Fibroblast of lung (primary cell): ENCODE measurements around the gene IVD. TPM values are rescaled to one million over a fixed set of nuclear protein-coding genes. Genes with fewer than 3 reads are reported as not detected.
A peak's percentile ranks its signal among the peaks of the same experiment; 100 is the strongest.

ENCODE experiments used
- DNase-seq, 2 donors: peaks; one replicate each; pipeline versions ENCODE4 v3.0.0 to v3.0.0-alpha.2; 2010; ENCODE audit warnings: low read depth in 2 of 2
- H2AFZ ChIP-seq: 2 replicates; pipeline ENCODE4 v1.5.1; 2012; ENCODE audit warnings: low read length, control low read depth, inconsistent platforms
- H3K27ac ChIP-seq: 2 replicates; pipeline ENCODE4 v1.5.1; 2011; ENCODE audit warnings: low read length, control low read depth; ENCODE audit not compliant: insufficient read depth
- H3K27me3 ChIP-seq: 2 replicates; pipeline ENCODE4 v1.5.1; 2011; ENCODE audit warnings: mild to moderate bottlenecking, low read length; ENCODE audit not compliant: control insufficient read depth, insufficient read depth
- H3K36me3 ChIP-seq: 2 replicates; pipeline ENCODE4 v1.5.1; 2011; ENCODE audit warnings: low read length; ENCODE audit not compliant: control insufficient read depth, insufficient read depth
- H3K4me1 ChIP-seq: 2 replicates; pipeline ENCODE4 v1.5.1; 2011; ENCODE audit warnings: low read length; ENCODE audit not compliant: control insufficient read depth, insufficient read depth; ENCODE audit errors: extremely low read depth
- H3K4me2 ChIP-seq: 2 replicates; pipeline ENCODE4 v1.5.1; 2011; ENCODE audit warnings: low read length, control low read depth; ENCODE audit not compliant: insufficient read depth; ENCODE audit errors: extremely low read depth
- H3K4me3 ChIP-seq, 4 experiments: fragments of 200-600 bp in 1 of 4; sonication (generic) in 1 of 4; replicated peaks in 1 of 4; 2 replicates each; pipeline ENCODE4 v1.5.1; 2011 to 2016; ENCODE audit warnings: low read length in 4 of 4, low read depth in 3 of 4, mild to moderate bottlenecking in 3 of 4, control low read depth in 2 of 4, inconsistent platforms in 1 of 4, mixed read lengths in 1 of 4; ENCODE audit not compliant: insufficient read depth in 1 of 4; ENCODE audit errors: control extremely low read depth in 1 of 4
- H3K79me2 ChIP-seq: 2 replicates; pipeline ENCODE4 v1.5.1; 2012; ENCODE audit warnings: mild to moderate bottlenecking, low read length, inconsistent platforms; ENCODE audit not compliant: control insufficient read depth, insufficient read depth
- H3K9ac ChIP-seq: 2 replicates; pipeline ENCODE4 v1.5.1; 2011; ENCODE audit warnings: mild to moderate bottlenecking, low read length, control low read depth; ENCODE audit not compliant: insufficient read depth
- H3K9me3 ChIP-seq: 2 replicates; pipeline ENCODE4 v1.5.1; 2012; ENCODE audit warnings: low read depth, low read length; ENCODE audit not compliant: control insufficient read depth, insufficient read depth
- H4K20me1 ChIP-seq: 2 replicates; pipeline ENCODE4 v1.5.1; 2011; ENCODE audit warnings: low read length; ENCODE audit not compliant: control insufficient read depth, insufficient read depth; ENCODE audit errors: extremely low read depth
- EZH2 ChIP-seq: IDR thresholded peaks from 2 replicates; pipeline ENCODE4 v1.5.1; 2012; ENCODE audit warnings: low read length, control low read depth, mild to moderate bottlenecking; ENCODE audit errors: missing control alignments
- polyA plus RNA-seq, 2 donors: library from polyadenylated mRNA; depleted of rRNA in 1 of 2; stranded (reverse) in 1 of 2; unstranded in 1 of 2; fragments of >200 nt; gene quantifications; 2 replicates each; pipeline ENCODE4 v1.2.1, GENCODE V29; 2011 to 2012; ENCODE audit warnings: missing spikeins in 1 of 2
- total RNA-seq: library from RNA; depleted of rRNA; stranded (reverse); fragments of >200 nt; gene quantifications from 2 replicates; pipeline ENCODE4 v1.2.1, GENCODE V29; 2014
- TF ChIP-seq, protein P1 (sequence below), 2 donors: IDR thresholded peaks in 1 of 2; conservative IDR thresholded peaks in 1 of 2; 1 replicate in 1 of 2; 2 replicates in 1 of 2; pipeline ENCODE4 v1.5.1; 2011 to 2012; ENCODE audit warnings: low read length in 2 of 2, control low read depth in 1 of 2, inconsistent platforms in 1 of 2, low read depth in 1 of 2, mild to moderate bottlenecking in 1 of 2

IVD gene
- total and polyA plus RNA-seq, 2 donors (not counting 1 experiment from before 2014, with no cell fraction given): 37.9 to 61.8 TPM

GRCh38 chr15:40439960-40440742 lies 34.6 kb downstream of the IVD start:
- Histone ChIP-seq H3K79me2 (peaks cover 5% of the 10 kb centered on the region), H3K9ac (peak overlapping the region; percentile 46), H3K36me3 (no peaks in the 10 kb centered on the region), H2AFZ (peak overlapping the region; percentile 71), H3K4me3 (peak overlapping the region; percentile 52 to 64 (median 60)), H3K27me3 (peaks cover 50% of the 10 kb centered on the region), H3K9me3 (no peaks in the 10 kb centered on the region), H3K27ac (no peak overlapping the region), H3K4me1 (peaks cover 6% of the 10 kb centered on the region), H3K4me2 (peak overlapping the region; percentile 97), H4K20me1 (peaks cover 3% of the 10 kb centered on the region)
- peak in 1 of 2 donors; percentile 50 for DNase-seq
- TF ChIP-seq EZH2: peak; percentile 20
- TF ChIP-seq, protein P1, sequence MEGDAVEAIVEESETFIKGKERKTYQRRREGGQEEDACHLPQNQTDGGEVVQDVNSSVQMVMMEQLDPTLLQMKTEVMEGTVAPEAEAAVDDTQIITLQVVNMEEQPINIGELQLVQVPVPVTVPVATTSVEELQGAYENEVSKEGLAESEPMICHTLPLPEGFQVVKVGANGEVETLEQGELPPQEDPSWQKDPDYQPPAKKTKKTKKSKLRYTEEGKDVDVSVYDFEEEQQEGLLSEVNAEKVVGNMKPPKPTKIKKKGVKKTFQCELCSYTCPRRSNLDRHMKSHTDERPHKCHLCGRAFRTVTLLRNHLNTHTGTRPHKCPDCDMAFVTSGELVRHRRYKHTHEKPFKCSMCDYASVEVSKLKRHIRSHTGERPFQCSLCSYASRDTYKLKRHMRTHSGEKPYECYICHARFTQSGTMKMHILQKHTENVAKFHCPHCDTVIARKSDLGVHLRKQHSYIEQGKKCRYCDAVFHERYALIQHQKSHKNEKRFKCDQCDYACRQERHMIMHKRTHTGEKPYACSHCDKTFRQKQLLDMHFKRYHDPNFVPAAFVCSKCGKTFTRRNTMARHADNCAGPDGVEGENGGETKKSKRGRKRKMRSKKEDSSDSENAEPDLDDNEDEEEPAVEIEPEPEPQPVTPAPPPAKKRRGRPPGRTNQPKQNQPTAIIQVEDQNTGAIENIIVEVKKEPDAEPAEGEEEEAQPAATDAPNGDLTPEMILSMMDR (conservative IDR thresholded peaks at IDR 0.05 in 1 of 2, IDR thresholded peaks at IDR 0.05 in 1 of 2; ENCODE audit: low read depth in 1 of 2, low read length in 2 of 2): no peak

GRCh38 chr15:40440743-40441564 lies 35.4 kb downstream of the IVD start, which contains the start of gene BAHD1:
Gene BAHD1 (plus strand): TSS chr15:40440953. CDS start chr15:40458465, 17,512 bp downstream.
- peaks cover 6% of the 10 kb centered on the region for H3K79me2 ChIP-seq
- H4K20me1 ChIP-seq: peaks cover 3% of the 10 kb centered on the region
- peak within 1 kb of the TSS; percentile 97 for H3K4me2 ChIP-seq
- H3K27ac ChIP-seq: no peak within 1 kb of the TSS
- H3K4me1 ChIP-seq: peaks cover 10% of the 10 kb centered on the region
- peak; percentile 91 to 93 for DNase-seq
- H3K36me3 ChIP-seq: no peaks in the 10 kb centered on the region
- H3K9me3 ChIP-seq: no peaks in the 10 kb centered on the region
- no peak for TF ChIP-seq EZH2
- TF ChIP-seq, protein P1 (conservative IDR thresholded peaks at IDR 0.05 in 1 of 2, IDR thresholded peaks at IDR 0.05 in 1 of 2; ENCODE audit: low read depth in 1 of 2, low read length in 2 of 2): no peak
- H3K27me3 ChIP-seq: peaks cover 42% of the 10 kb centered on the region
- H3K9ac ChIP-seq: peak within 1 kb of the TSS; percentile 58
- H3K4me3 ChIP-seq: peak within 1 kb of the TSS; percentile 52 to 73 (median 68)
- H2AFZ ChIP-seq: peak within 1 kb of the TSS; percentile 71
